Measurements from ENCODE around the gene TAS2R14.

DNA sequence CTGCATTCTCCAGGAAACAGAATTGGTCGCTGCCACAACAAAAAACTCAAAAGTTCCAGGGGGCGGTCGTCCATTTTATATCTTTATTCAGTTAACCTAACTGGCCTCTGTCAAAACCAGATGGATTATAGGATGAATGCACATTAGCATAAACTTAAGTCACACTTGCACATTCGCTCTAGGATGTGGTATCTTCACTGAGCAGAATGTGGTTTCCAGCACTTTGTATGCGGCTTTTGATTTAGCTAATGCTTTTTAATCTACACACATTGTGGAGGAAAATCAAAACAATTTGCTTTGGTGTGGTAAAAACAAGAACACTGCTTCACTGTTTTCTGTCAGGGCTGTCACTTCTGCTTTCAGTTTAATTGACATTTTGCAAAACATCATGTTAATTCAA, 43.2 kb upstream of the TAS2R14 start:
- TF ChIP-seq, protein P1, sequence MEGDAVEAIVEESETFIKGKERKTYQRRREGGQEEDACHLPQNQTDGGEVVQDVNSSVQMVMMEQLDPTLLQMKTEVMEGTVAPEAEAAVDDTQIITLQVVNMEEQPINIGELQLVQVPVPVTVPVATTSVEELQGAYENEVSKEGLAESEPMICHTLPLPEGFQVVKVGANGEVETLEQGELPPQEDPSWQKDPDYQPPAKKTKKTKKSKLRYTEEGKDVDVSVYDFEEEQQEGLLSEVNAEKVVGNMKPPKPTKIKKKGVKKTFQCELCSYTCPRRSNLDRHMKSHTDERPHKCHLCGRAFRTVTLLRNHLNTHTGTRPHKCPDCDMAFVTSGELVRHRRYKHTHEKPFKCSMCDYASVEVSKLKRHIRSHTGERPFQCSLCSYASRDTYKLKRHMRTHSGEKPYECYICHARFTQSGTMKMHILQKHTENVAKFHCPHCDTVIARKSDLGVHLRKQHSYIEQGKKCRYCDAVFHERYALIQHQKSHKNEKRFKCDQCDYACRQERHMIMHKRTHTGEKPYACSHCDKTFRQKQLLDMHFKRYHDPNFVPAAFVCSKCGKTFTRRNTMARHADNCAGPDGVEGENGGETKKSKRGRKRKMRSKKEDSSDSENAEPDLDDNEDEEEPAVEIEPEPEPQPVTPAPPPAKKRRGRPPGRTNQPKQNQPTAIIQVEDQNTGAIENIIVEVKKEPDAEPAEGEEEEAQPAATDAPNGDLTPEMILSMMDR (IDR thresholded peaks at IDR 0.05), result no peak
- TF ChIP-seq POLR2A (IDR thresholded peaks at IDR 0.05), result no peak

Measured in right lobe of liver (tissue), 4 donors.